ENCODE measurements around the gene GJC1. TPM values are rescaled to one million over a fixed set of nuclear protein-coding genes. Genes with fewer than 3 reads are reported as not detected.

Gene GJC1
- total and polyA plus RNA-seq, 11 donors, result 14.2 to 60.8 (median 24.9) TPM

DNA sequence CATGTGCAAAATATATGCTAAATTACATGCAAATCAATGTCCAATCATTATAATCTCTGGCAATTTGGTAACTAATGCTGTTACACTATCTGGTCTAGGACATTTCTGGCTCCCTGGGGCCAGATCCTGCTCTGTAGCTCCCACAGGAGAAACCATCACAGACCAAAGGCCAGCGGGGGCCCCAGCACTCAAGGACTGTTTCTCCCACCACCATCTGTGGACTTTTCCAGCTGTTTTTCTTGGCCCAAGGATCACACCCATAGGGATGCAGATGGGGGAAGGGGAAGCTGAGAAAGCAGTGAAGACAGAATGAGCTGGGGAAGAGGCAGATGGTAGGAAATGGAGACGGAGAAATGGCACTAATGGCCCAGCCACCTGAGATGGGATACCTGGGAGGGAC, 17.5 kb upstream of the GJC1 start, which contains the start of gene HIGD1B:
HIGD1B (plus strand) TSS at position 298 of the 400 bp plus-strand sequence. CDS start 270 bp downstream, outside the sequence.
- Histone ChIP-seq H3K4me3 (peak within 1 kb of the TSS in 11 of 12 donors; percentile 8 to 48 (median 32)), H3K27me3 (no peaks in the 10 kb centered on the region), H3K9me3 (no peaks in the 10 kb centered on the region), H3K4me1 (peaks cover 0 to 14% (median 2%) of the 10 kb centered on the region in 12 donors), H3K36me3 (peaks cover 0 to 35% (median 28%) of the 10 kb centered on the region in 9 donors), H3K27ac (peak within 1 kb of the TSS in 10 of 12 donors; percentile 6 to 68 (median 60))
- TF ChIP-seq POLR2A (IDR thresholded peaks at IDR 0.05), result no peak
- TF ChIP-seq, protein P1, sequence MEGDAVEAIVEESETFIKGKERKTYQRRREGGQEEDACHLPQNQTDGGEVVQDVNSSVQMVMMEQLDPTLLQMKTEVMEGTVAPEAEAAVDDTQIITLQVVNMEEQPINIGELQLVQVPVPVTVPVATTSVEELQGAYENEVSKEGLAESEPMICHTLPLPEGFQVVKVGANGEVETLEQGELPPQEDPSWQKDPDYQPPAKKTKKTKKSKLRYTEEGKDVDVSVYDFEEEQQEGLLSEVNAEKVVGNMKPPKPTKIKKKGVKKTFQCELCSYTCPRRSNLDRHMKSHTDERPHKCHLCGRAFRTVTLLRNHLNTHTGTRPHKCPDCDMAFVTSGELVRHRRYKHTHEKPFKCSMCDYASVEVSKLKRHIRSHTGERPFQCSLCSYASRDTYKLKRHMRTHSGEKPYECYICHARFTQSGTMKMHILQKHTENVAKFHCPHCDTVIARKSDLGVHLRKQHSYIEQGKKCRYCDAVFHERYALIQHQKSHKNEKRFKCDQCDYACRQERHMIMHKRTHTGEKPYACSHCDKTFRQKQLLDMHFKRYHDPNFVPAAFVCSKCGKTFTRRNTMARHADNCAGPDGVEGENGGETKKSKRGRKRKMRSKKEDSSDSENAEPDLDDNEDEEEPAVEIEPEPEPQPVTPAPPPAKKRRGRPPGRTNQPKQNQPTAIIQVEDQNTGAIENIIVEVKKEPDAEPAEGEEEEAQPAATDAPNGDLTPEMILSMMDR (IDR thresholded peaks at IDR 0.05), result no peak
- ATAC-seq (peak in 1 of 4 donors; percentile 16), DNase-seq (peak in 4 of 5 donors; percentile 30 to 70 (median 56))
- WGBS, 4 donors, result 56 to 74% (median 65%) methylated on average over 2 of the region's 2 CpGs
- intact Hi-C loops (cut with DNase I), result loop anchor here in 1 of 10 donors (5.0 kb wide), 1 partner anchor 40 kb away; no protein-coding TSS in a partner anchor

GRCh38 chr17:44846206-44846605, 16.1 kb upstream of the GJC1 start:
- peak overlapping the region in 3 of 12 donors; percentile 13 to 59 (median 17) for H3K27ac ChIP-seq
- no peaks in the 10 kb centered on the region for H3K9me3 ChIP-seq
- H3K36me3 ChIP-seq, result peaks cover 0 to 21% (median 14%) of the 10 kb centered on the region in 9 donors
- peaks cover 0 to 21% (median 2%) of the 10 kb centered on the region in 12 donors for H3K4me1 ChIP-seq
- TF ChIP-seq, protein P1 (IDR thresholded peaks at IDR 0.05), result no peak
- no peak for TF ChIP-seq POLR2A (IDR thresholded peaks at IDR 0.05)
- 80 to 84% (median 82%) methylated on average over 8 of the region's 8 CpGs for WGBS, 4 donors
- H3K4me3 ChIP-seq, result no peak overlapping the region
- DNase-seq (no peak), ATAC-seq (no peak)
- intact Hi-C loops (cut with DNase I), result loop anchor here in 1 of 10 donors (5.0 kb wide), 1 partner anchor 39 kb away; no protein-coding TSS in a partner anchor
- H3K27me3 ChIP-seq, result no peaks in the 10 kb centered on the region

GRCh38 chr17:44844390-44844830, 14.3 kb upstream of the GJC1 start:
- ATAC-seq (peak; percentile 55 to 77 (median 60)), DNase-seq (peak; percentile 67 to 81 (median 73))
- intact Hi-C loops (cut with DNase I), result loop anchor here in 1 of 10 donors (5.0 kb wide), 1 partner anchor 57 kb away; no protein-coding TSS in a partner anchor
- peaks cover 0 to 4% (median 0%) of the 10 kb centered on the region in 9 donors for H3K36me3 ChIP-seq
- TF ChIP-seq, protein P1 (IDR thresholded peaks at IDR 0.05), result peak in 2 of 12 donors; percentile 10 to 11
- TF ChIP-seq POLR2A (IDR thresholded peaks at IDR 0.05), result no peak
- H3K4me3 ChIP-seq, result no peak overlapping the region
- WGBS, 4 donors, result 59 to 67% (median 64%) methylated on average over 1 of the region's 1 CpG
- no peaks in the 10 kb centered on the region for H3K27me3 ChIP-seq
- peak overlapping the region in 7 of 12 donors; percentile 0 to 67 (median 57) for H3K27ac ChIP-seq
- H3K4me1 ChIP-seq, result peaks cover 0 to 21% (median 2%) of the 10 kb centered on the region in 12 donors
- no peaks in the 10 kb centered on the region for H3K9me3 ChIP-seq

DNA sequence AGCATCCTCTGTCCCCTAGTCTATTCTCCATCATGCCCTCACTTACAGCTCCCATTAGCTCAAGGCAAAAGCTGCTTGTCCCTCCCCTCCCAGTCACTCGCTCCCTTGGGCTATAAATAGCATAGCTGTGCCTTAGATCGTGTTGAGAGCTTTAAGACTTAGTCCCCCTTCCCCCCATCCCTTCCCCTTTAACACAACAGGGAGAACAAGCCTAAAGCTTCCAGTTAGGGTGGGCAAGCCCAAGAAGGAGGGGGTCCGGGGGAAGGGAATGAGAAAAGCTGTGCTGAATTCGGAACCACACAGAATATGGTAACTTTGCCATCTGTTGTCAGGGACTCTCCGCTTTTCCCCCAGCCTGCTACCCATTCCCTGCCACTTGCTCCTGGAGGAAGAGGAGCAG, 12.7 kb upstream of the GJC1 start:
- DNase-seq (peak in 4 of 5 donors; percentile 29 to 59 (median 50)), ATAC-seq (peak in 3 of 4 donors; percentile 85 to 86 (median 86))
- intact Hi-C loops (cut with DNase I), result loop anchor here in 1 of 10 donors (5.0 kb wide), 1 partner anchor 55 kb away; no protein-coding TSS in a partner anchor
- Histone ChIP-seq H3K4me1 (peaks cover 0 to 21% (median 2%) of the 10 kb centered on the region in 12 donors), H3K4me3 (no peak overlapping the region), H3K36me3 (no peaks in the 10 kb centered on the region), H3K27me3 (no peaks in the 10 kb centered on the region), H3K9me3 (no peaks in the 10 kb centered on the region), H3K27ac (peak overlapping the region in 10 of 12 donors; percentile 42 to 69 (median 56))
- WGBS, 4 donors, result 38 to 41% (median 40%) methylated on average over 5 of the region's 5 CpGs
- no peak for TF ChIP-seq POLR2A (IDR thresholded peaks at IDR 0.05)
